Mesendoderm (in vitro differentiated cells): Measurements from ENCODE around the gene TBCE.
"Not testable (repeated sequence)": the region's sequence is repeated elsewhere in the genome, so short reads cannot be mapped to it uniquely, and the experiment has no call there.

Experiments
- DNase-seq: peaks from one replicate; pipeline ENCODE4 v3.0.0; 2013
- H2AK5ac ChIP-seq: 2 replicates; pipeline ENCODE4 v1.6.1; 2013; ENCODE audit warnings: low read length, inconsistent platforms
- H2BK120ac ChIP-seq: 2 replicates; pipeline ENCODE4 v1.6.1; 2013; ENCODE audit warnings: low read depth, mild to moderate bottlenecking, low read length, moderate library complexity, mixed read lengths
- H2BK15ac ChIP-seq: replicated peaks from 2 replicates; pipeline ENCODE4 v1.6.1; 2013; ENCODE audit warnings: low read depth, mild to moderate bottlenecking, moderate library complexity
- H2BK5ac ChIP-seq: 2 replicates; pipeline ENCODE4 v1.6.1; 2013; ENCODE audit warnings: low read length, inconsistent platforms
- H3K18ac ChIP-seq: 2 replicates; pipeline ENCODE4 v1.6.1; 2013; ENCODE audit warnings: mild to moderate bottlenecking, low read length, mixed read lengths
- H3K23ac ChIP-seq: one replicate; pipeline ENCODE4 v1.6.1; 2013; ENCODE audit warnings: low read length
- H3K27ac ChIP-seq: 2 replicates; pipeline ENCODE4 v1.5.1; 2013; ENCODE audit warnings: low read depth, mild to moderate bottlenecking, inconsistent platforms, low read length, moderate library complexity
- H3K27me3 ChIP-seq: 2 replicates; pipeline ENCODE4 v1.6.1; 2013; ENCODE audit warnings: low read length, control low read depth, mild to moderate bottlenecking, inconsistent platforms; ENCODE audit not compliant: insufficient read depth, poor library complexity
- H3K36me3 ChIP-seq: 2 replicates; pipeline ENCODE4 v1.6.1; 2013; ENCODE audit warnings: low read length, inconsistent platforms; ENCODE audit not compliant: control insufficient read depth, insufficient read depth
- H3K4ac ChIP-seq: one replicate; pipeline ENCODE4 v1.6.1; 2013; ENCODE audit warnings: low read depth, mild to moderate bottlenecking, low read length, moderate library complexity
- H3K4me1 ChIP-seq: 2 replicates; pipeline ENCODE4 v1.6.1; 2013; ENCODE audit warnings: low read depth, low read length, inconsistent platforms; ENCODE audit not compliant: control insufficient read depth
- H3K4me2 ChIP-seq: 2 replicates; pipeline ENCODE4 v1.6.1; 2013; ENCODE audit warnings: low read length
- H3K4me3 ChIP-seq: 2 replicates; pipeline ENCODE4 v1.5.1; 2013; ENCODE audit warnings: mild to moderate bottlenecking, low read length
- H3K56ac ChIP-seq: one replicate; pipeline ENCODE4 v1.6.1; 2013; ENCODE audit warnings: low read length
- H3K79me1 ChIP-seq: 2 replicates; pipeline ENCODE4 v1.6.1; 2013; ENCODE audit warnings: low read length, inconsistent platforms
- H3K79me2 ChIP-seq: 2 replicates; pipeline ENCODE4 v1.6.1; 2013; ENCODE audit warnings: mild to moderate bottlenecking, low read length; ENCODE audit not compliant: control insufficient read depth, insufficient read depth
- H3K9ac ChIP-seq: 2 replicates; pipeline ENCODE4 v1.6.1; 2013; ENCODE audit warnings: low read length, inconsistent platforms
- H4K5ac ChIP-seq: one replicate; pipeline ENCODE4 v1.6.1; 2013; ENCODE audit warnings: low read length
- H4K8ac ChIP-seq: one replicate; pipeline ENCODE4 v1.6.1; 2013; ENCODE audit warnings: low read depth, mild to moderate bottlenecking, control low read depth, low read length, moderate library complexity
- WGBS: extraction: QIAGEN DNeasy Blood & Tissue Kit; methylation state at CpG from one replicate; pipeline ENCODE4 v1.1.7; 2013; ENCODE audit warnings: low lambda C conversion rate, missing lambda C conversion rate; ENCODE audit not compliant: insufficient coverage; ENCODE audit errors: extremely low coverage; 5-methylcytosine and 5-hydroxymethylcytosine counted together

The TBCE gene

GRCh38 chr1:235462832-235463231 lies 95.6 kb downstream of the TBCE start:
- H3K4me3 ChIP-seq, H2BK15ac ChIP-seq: not testable (repeated sequence)

DNA sequence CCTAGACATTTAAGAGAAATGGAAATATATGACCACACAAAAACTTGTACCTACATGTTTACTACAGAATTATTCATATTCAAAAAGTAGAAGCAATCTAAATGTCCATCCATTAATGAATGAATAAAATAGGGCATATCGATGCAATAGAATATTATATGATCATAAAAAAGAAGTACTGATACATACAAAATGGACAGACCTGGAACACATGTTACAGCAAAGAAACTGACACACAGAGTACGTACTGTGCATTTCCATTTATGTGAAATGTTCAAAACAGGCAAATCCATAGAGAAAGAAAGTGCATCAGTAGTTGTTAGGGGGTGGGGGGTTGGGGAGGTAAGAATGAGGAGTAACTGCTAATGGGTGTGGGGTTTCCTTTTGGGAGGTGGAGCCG lies 97.8 kb downstream of the TBCE start:
- H3K79me2 ChIP-seq = no peaks in the 10 kb centered on the region
- no peak overlapping the region for H3K23ac ChIP-seq
- no peak overlapping the region for H4K5ac ChIP-seq
- H2BK15ac ChIP-seq = no peak overlapping the region
- H3K56ac ChIP-seq = no peak overlapping the region
- no peak overlapping the region for H3K9ac ChIP-seq
- no peak overlapping the region for H3K4ac ChIP-seq
- H3K4me3 ChIP-seq = no peak overlapping the region
- no peak for DNase-seq
- no peak overlapping the region for H3K18ac ChIP-seq
- no peak overlapping the region for H2BK120ac ChIP-seq
- H2BK5ac ChIP-seq = no peak overlapping the region
- H3K27me3 ChIP-seq = no peaks in the 10 kb centered on the region
- no CpG with 5 or more reads among the region's 3 CpGs for WGBS
- no peaks in the 10 kb centered on the region for H3K79me1 ChIP-seq
- H3K4me2 ChIP-seq = no peak overlapping the region
- H3K36me3 ChIP-seq = peaks cover 2% of the 10 kb centered on the region
- H4K8ac ChIP-seq = no peak overlapping the region
- no peaks in the 10 kb centered on the region for H3K4me1 ChIP-seq
- no peak overlapping the region for H2AK5ac ChIP-seq
- H3K27ac ChIP-seq = no peak overlapping the region

More at GRCh38 chr1:235462832-235463231, 95.6 kb downstream of the TBCE start:
- not testable (repeated sequence) for H3K79me1 ChIP-seq, H3K56ac ChIP-seq, H4K8ac ChIP-seq, H3K9ac ChIP-seq, H3K18ac ChIP-seq, DNase-seq, H2BK120ac ChIP-seq, H3K4ac ChIP-seq, H3K27me3 ChIP-seq, H3K79me2 ChIP-seq, H2AK5ac ChIP-seq, H4K5ac ChIP-seq, H3K4me1 ChIP-seq, H3K36me3 ChIP-seq, H3K4me2 ChIP-seq, H3K23ac ChIP-seq, H3K27ac ChIP-seq, H2BK5ac ChIP-seq
- WGBS = no CpG with 5 or more reads among the region's 3 CpGs

- no peaks in the 10 kb centered on the region for H3K79me2 ChIP-seq
- no CpG with 5 or more reads among the region's 3 CpGs for WGBS
- no peak overlapping the region for H3K18ac ChIP-seq
- H3K27me3 ChIP-seq = no peaks in the 10 kb centered on the region
- DNase-seq = no peak
- H4K5ac ChIP-seq = no peak overlapping the region
- H2AK5ac ChIP-seq = no peak overlapping the region
- no peak overlapping the region for H3K4me3 ChIP-seq
- H3K9ac ChIP-seq = no peak overlapping the region
- H2BK5ac ChIP-seq = no peak overlapping the region
- no peaks in the 10 kb centered on the region for H3K4me1 ChIP-seq
- H3K56ac ChIP-seq = no peak overlapping the region
- H3K27ac ChIP-seq = no peak overlapping the region
- H2BK15ac ChIP-seq = no peak overlapping the region
- H4K8ac ChIP-seq = no peak overlapping the region
- no peak overlapping the region for H3K4me2 ChIP-seq
- H2BK120ac ChIP-seq = no peak overlapping the region
- peaks cover 2% of the 10 kb centered on the region for H3K36me3 ChIP-seq
- no peak overlapping the region for H3K4ac ChIP-seq
- H3K23ac ChIP-seq = no peak overlapping the region
- no peaks in the 10 kb centered on the region for H3K79me1 ChIP-seq
Observed at GRCh38 chr1:235468004-235468403, 100.8 kb downstream of the TBCE start.

- H4K8ac ChIP-seq = no peak overlapping the region
- no peak overlapping the region for H2BK5ac ChIP-seq
- H3K4ac ChIP-seq = no peak overlapping the region
- no peak overlapping the region for H2BK120ac ChIP-seq
- WGBS = no CpG with 5 or more reads among the region's 4 CpGs
- H3K18ac ChIP-seq = no peak overlapping the region
- H3K4me1 ChIP-seq = no peaks in the 10 kb centered on the region
- H3K27me3 ChIP-seq = no peaks in the 10 kb centered on the region
- no peak overlapping the region for H3K56ac ChIP-seq
- H3K79me1 ChIP-seq = no peaks in the 10 kb centered on the region
- H4K5ac ChIP-seq = no peak overlapping the region
- H3K27ac ChIP-seq = no peak overlapping the region
- no peak overlapping the region for H3K9ac ChIP-seq
- peaks cover 2% of the 10 kb centered on the region for H3K36me3 ChIP-seq
- DNase-seq = no peak
- H3K4me2 ChIP-seq = no peak overlapping the region
- H2AK5ac ChIP-seq = no peak overlapping the region
- no peak overlapping the region for H3K4me3 ChIP-seq
- no peak overlapping the region for H3K23ac ChIP-seq
- H3K79me2 ChIP-seq = no peaks in the 10 kb centered on the region
- H2BK15ac ChIP-seq = no peak overlapping the region
Observed at GRCh38 chr1:235468970-235469369, 101.7 kb downstream of the TBCE start.

GRCh38 chr1:235469897-235470296 lies 102.7 kb downstream of the TBCE start:
- not testable (repeated sequence) for H3K4me2 ChIP-seq, H3K4me3 ChIP-seq, H4K5ac ChIP-seq, H2AK5ac ChIP-seq, H3K4ac ChIP-seq, H3K79me1 ChIP-seq, H3K4me1 ChIP-seq, H3K23ac ChIP-seq, H3K27me3 ChIP-seq, H2BK15ac ChIP-seq, H3K9ac ChIP-seq, H3K18ac ChIP-seq, H4K8ac ChIP-seq, H3K79me2 ChIP-seq, DNase-seq, H2BK120ac ChIP-seq, H2BK5ac ChIP-seq, H3K36me3 ChIP-seq, H3K56ac ChIP-seq, H3K27ac ChIP-seq
- no CpG with 5 or more reads among the region's 2 CpGs for WGBS

GRCh38 chr1:235470741-235471439 lies 103.7 kb downstream of the TBCE start:
- WGBS = no CpG with 5 or more reads among the region's 6 CpGs
- no peak overlapping the region for H3K23ac ChIP-seq
- no peak overlapping the region for H3K4ac ChIP-seq
- H2BK5ac ChIP-seq = no peak overlapping the region
- no peak overlapping the region for H3K4me3 ChIP-seq
- no peak overlapping the region for H4K5ac ChIP-seq
- H3K36me3 ChIP-seq = no peaks in the 10 kb centered on the region
- no peaks in the 10 kb centered on the region for H3K27me3 ChIP-seq
- no peak overlapping the region for H3K4me2 ChIP-seq
- no peak overlapping the region for H3K18ac ChIP-seq
- no peak overlapping the region for H3K56ac ChIP-seq
- no peaks in the 10 kb centered on the region for H3K79me2 ChIP-seq
- no peak overlapping the region for H3K27ac ChIP-seq
- H3K4me1 ChIP-seq = no peaks in the 10 kb centered on the region
- H3K79me1 ChIP-seq = no peaks in the 10 kb centered on the region
- H2AK5ac ChIP-seq = no peak overlapping the region
- H2BK15ac ChIP-seq = no peak overlapping the region
- no peak overlapping the region for H4K8ac ChIP-seq
- H2BK120ac ChIP-seq = no peak overlapping the region
- DNase-seq = no peak
- no peak overlapping the region for H3K9ac ChIP-seq
